H1 (cell line): Measurements from ENCODE around the gene CCDC185. TPM values are rescaled to one million over a fixed set of nuclear protein-coding genes. Genes with fewer than 3 reads are reported as not detected.

Experiments used
- CHD1 ChIP-seq: IDR thresholded peaks from 2 replicates; pipeline ENCODE4 v1.6.1; 2012; ENCODE audit warnings: low read depth, low read length, improper control_type of control experiment
- MAX ChIP-seq: IDR thresholded peaks from 2 replicates; pipeline ENCODE4 v1.6.1; 2012; ENCODE audit warnings: inconsistent platforms
- TAF1 ChIP-seq: IDR thresholded peaks from 2 replicates; pipeline ENCODE4 v1.6.1; 2011; ENCODE audit warnings: mild to moderate bottlenecking, low read depth, low read length
- polyA plus RNA-seq, 7 experiments: library from polyadenylated mRNA; depleted of rRNA in 3 of 7; stranded (reverse) in 5 of 7; unstranded in 2 of 7; fragments of >200 nt in 5 of 7; fragments of 200-250 nt in 2 of 7; gene quantifications; 1 replicate in 5 of 7; 2 replicates in 1 of 7; 4 replicates in 1 of 7; pipeline versions ENCODE4 v1.2.1 to v1.2.3, GENCODE V29; 2011 to 2013; ENCODE audit warnings: missing spikeins in 2 of 7, mixed read lengths in 2 of 7
- total RNA-seq: library from RNA; stranded (reverse); fragmentation: NEBNext Ultra II Directional; extraction: Animal tissue kit (Norgen Biotek cat#: 25700); gene quantifications from 2 replicates; pipeline ENCODE4 v1.2.1, GENCODE V29; 2021

The CCDC185 gene
- total and polyA plus RNA-seq, 2 of the 8 experiments (the other 6 are each of a cell fraction or from before 2014, with no cell fraction given) = not detected

- TF ChIP-seq MAX (no peak), TAF1 (no peak), CHD1 (no peak)
Observed at GRCh38 chr1:223411710-223412109, 18.5 kb downstream of the CCDC185 start (continued).
